Neuronal stem cell (in vitro differentiated cells): ENCODE data around the gene PTPRU.

Experiments
- DNase-seq: peaks from one replicate; pipeline ENCODE4 v3.0.0-alpha.2; 2013; ENCODE audit warnings: low spot score
- H2AFZ ChIP-seq: one replicate; pipeline ENCODE4 v1.6.1; 2013; ENCODE audit warnings: mild to moderate bottlenecking, low read length, inconsistent platforms
- H2AK5ac ChIP-seq: 2 replicates; pipeline ENCODE4 v1.6.1; 2013; ENCODE audit warnings: low read depth, mild to moderate bottlenecking, inconsistent platforms, low read length, moderate library complexity, mixed read lengths
- H2BK120ac ChIP-seq: 2 replicates; pipeline ENCODE4 v1.6.1; 2013; ENCODE audit warnings: low read depth, mild to moderate bottlenecking, inconsistent platforms, low read length, moderate library complexity, mixed read lengths
- H2BK12ac ChIP-seq: one replicate; pipeline ENCODE4 v1.6.1; 2013; ENCODE audit warnings: low read length, inconsistent platforms
- H2BK15ac ChIP-seq: 2 replicates; pipeline ENCODE4 v1.6.1; 2013; ENCODE audit warnings: mild to moderate bottlenecking, low read length, inconsistent platforms, mixed read lengths
- H2BK5ac ChIP-seq: one replicate; pipeline ENCODE4 v1.6.1; 2013; ENCODE audit warnings: inconsistent platforms, mild to moderate bottlenecking, low read length, moderate library complexity
- H3K14ac ChIP-seq: one replicate; pipeline ENCODE4 v1.6.1; 2013; ENCODE audit warnings: low read length, inconsistent platforms
- H3K18ac ChIP-seq: 2 replicates; pipeline ENCODE4 v1.6.1; 2013; ENCODE audit warnings: low read length, inconsistent platforms
- H3K23ac ChIP-seq: 2 replicates; pipeline ENCODE4 v1.6.1; 2013; ENCODE audit warnings: low read depth, mild to moderate bottlenecking, mixed read lengths, low read length, inconsistent platforms; ENCODE audit not compliant: poor library complexity
- H3K27ac ChIP-seq: replicated peaks from 3 replicates; pipeline ENCODE4 v1.5.1; 2013; ENCODE audit warnings: low read length, inconsistent platforms
- H3K27me3 ChIP-seq, 3 experiments: 2 replicates each; pipeline ENCODE4 v1.6.1; 2013; ENCODE audit warnings: low read length in 3 of 3, mild to moderate bottlenecking in 2 of 3, inconsistent platforms in 1 of 3, low read depth in 1 of 3, mixed read lengths in 1 of 3, moderate library complexity in 1 of 3; ENCODE audit not compliant: control insufficient read depth in 3 of 3, insufficient read depth in 3 of 3
- H3K36me3 ChIP-seq, 2 donors: replicated peaks in 1 of 2; 2 replicates each; pipeline ENCODE4 v1.6.1; 2013; ENCODE audit warnings: low read length in 2 of 2; ENCODE audit not compliant: control insufficient read depth in 2 of 2, insufficient read depth in 2 of 2
- H3K4ac ChIP-seq: 2 replicates; pipeline ENCODE4 v1.6.1; 2013; ENCODE audit warnings: inconsistent platforms, mild to moderate bottlenecking, low read length, moderate library complexity
- H3K4me1 ChIP-seq, 2 donors: 1 replicate in 1 of 2; 2 replicates in 1 of 2; pipeline ENCODE4 v1.6.1; 2013; ENCODE audit warnings: low read length in 2 of 2, low read depth in 1 of 2; ENCODE audit not compliant: control insufficient read depth in 2 of 2, insufficient read depth in 1 of 2
- H3K4me2 ChIP-seq: one replicate; pipeline ENCODE4 v1.6.1; 2013; ENCODE audit warnings: mild to moderate bottlenecking, low read length, inconsistent platforms; ENCODE audit not compliant: insufficient read depth, poor library complexity, severe bottlenecking
- H3K4me3 ChIP-seq, 2 donors: 2 replicates each; pipeline ENCODE4 v1.5.1; 2013; ENCODE audit warnings: low read length in 2 of 2, mild to moderate bottlenecking in 2 of 2, inconsistent platforms in 1 of 2, moderate library complexity in 1 of 2
- H3K79me1 ChIP-seq: one replicate; pipeline ENCODE4 v1.6.1; 2013; ENCODE audit warnings: low read depth, mild to moderate bottlenecking, inconsistent platforms, low read length, moderate library complexity
- H3K9ac ChIP-seq: one replicate; pipeline ENCODE4 v1.6.1; 2013; ENCODE audit warnings: mild to moderate bottlenecking, low read depth, low read length, inconsistent platforms; ENCODE audit not compliant: poor library complexity
- H3K9me3 ChIP-seq, 2 donors: replicated peaks in 1 of 2; 2 replicates each; pipeline versions ENCODE3 to v1.6.1; 2013; ENCODE audit warnings: low read length in 2 of 2, mild to moderate bottlenecking in 2 of 2, inconsistent platforms in 1 of 2, low read depth in 1 of 2, mixed read lengths in 1 of 2, moderate library complexity in 1 of 2; ENCODE audit not compliant: control insufficient read depth in 2 of 2, insufficient read depth in 1 of 2
- H4K8ac ChIP-seq: one replicate; pipeline ENCODE4 v1.6.1; 2013; ENCODE audit warnings: low read depth, mild to moderate bottlenecking, inconsistent platforms, low read length, moderate library complexity
- H4K91ac ChIP-seq: one replicate; pipeline ENCODE4 v1.6.1; 2013; ENCODE audit warnings: low read length, low read depth, mild to moderate bottlenecking, inconsistent platforms; ENCODE audit not compliant: poor library complexity
- WGBS, 2 donors: extraction: QIAGEN DNeasy Blood & Tissue Kit; methylation state at CpG; one replicate each; pipeline ENCODE4 v1.1.7; 2013; ENCODE audit warnings: missing lambda C conversion rate in 2 of 2, mixed read lengths in 1 of 2; ENCODE audit not compliant: insufficient read length in 2 of 2, insufficient replicate concordance in 1 of 2; ENCODE audit errors: extremely low coverage in 2 of 2; 5-methylcytosine and 5-hydroxymethylcytosine counted together

The PTPRU gene

DNA sequence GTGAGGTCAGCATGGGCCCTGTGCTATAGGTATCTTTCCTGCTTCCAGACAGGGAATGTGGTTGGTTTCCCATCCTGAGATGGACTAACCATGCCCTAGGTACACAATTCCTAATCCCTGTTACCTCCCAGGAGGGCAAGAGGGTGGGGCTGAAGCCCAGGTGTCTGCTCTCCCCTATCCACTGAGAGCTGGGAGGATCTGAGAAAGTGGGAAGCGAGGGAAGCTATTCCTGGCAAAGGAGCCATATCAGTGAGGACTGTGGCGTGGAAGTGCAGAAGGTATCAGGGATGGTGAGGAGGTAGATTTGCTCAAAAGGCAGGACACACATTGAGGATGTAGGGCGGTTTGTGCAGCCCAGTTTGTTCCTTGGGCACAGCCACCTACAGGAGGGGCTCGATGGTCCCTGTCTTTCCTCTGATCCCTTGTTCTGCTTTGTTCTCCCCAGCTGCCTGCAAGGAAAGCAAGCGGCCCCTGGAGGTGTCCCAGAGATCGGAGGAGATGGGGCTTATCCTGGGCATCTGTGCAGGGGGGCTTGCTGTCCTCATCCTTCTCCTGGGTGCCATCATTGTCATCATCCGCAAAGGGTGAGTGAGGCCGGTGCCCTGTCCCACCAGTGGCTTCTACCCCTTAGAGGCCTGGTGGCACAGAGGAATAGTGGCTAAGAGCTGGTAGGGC, 48.1 kb downstream of the PTPRU start:
- H3K9ac ChIP-seq = no peak overlapping the region
- no peak overlapping the region for H2BK12ac ChIP-seq
- H3K4me1 ChIP-seq = peaks cover 0 to 24% of the 10 kb centered on the region in 2 donors
- no peak overlapping the region for H3K4ac ChIP-seq
- H3K36me3 ChIP-seq = peaks cover 0 to 1% of the 10 kb centered on the region in 2 donors
- H2AK5ac ChIP-seq = peak overlapping the region; percentile 79
- H4K91ac ChIP-seq = no peak overlapping the region
- H2BK5ac ChIP-seq = no peak overlapping the region
- no peaks in the 10 kb centered on the region for H3K79me1 ChIP-seq
- peak overlapping the region in 1 of 2 donors; percentile 29 for H3K4me3 ChIP-seq
- no peak overlapping the region for H3K23ac ChIP-seq
- H3K18ac ChIP-seq = peak overlapping the region; percentile 89
- WGBS, 2 donors = no CpG with 5 or more reads among the region's 8 CpGs
- H4K8ac ChIP-seq = peak overlapping the region; percentile 53
- no peak overlapping the region for H2AFZ ChIP-seq
- DNase-seq = no peak
- H3K9me3 ChIP-seq = no peaks in the 10 kb centered on the region
- H3K4me2 ChIP-seq = peak overlapping the region; percentile 75
- H2BK120ac ChIP-seq = no peak overlapping the region
- no peaks in the 10 kb centered on the region for H3K27me3 ChIP-seq
- H2BK15ac ChIP-seq = no peak overlapping the region
- no peak overlapping the region for H3K14ac ChIP-seq
- H3K27ac ChIP-seq = no peak overlapping the region

DNA sequence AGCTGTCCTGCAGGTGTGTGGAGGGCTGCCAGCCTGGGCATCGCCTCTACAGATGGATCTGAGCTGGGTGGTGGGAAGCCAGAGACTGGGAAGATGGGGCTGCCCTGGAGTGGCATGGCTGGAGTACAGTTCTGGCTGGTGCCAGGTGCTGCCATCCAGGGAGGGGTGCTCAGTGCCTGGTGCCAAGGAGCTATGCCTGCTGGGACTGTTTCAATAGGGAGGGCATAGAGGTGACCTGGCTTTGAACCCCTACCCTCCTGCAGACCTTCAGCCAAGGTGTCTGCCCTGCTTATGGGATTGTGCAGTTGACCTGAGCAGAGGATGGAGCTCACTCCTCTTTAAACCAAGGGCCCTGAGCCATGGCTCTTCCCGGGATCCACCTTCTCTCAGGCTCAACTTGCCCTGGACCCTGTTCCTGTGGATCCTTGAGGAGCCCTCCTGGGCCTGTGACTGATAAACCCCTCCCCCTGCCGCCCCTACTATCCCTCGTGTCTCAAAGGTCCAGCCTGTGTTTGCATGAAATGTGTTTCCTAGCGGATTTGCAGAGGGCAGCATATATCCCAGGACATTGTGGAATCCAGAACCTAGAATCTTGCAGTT, 48.7 kb downstream of the PTPRU start:
- no peak overlapping the region for H3K14ac ChIP-seq
- no peak overlapping the region for H3K23ac ChIP-seq
- no peak overlapping the region for H4K91ac ChIP-seq
- H3K36me3 ChIP-seq = peaks cover 0 to 6% of the 10 kb centered on the region in 2 donors
- H2BK5ac ChIP-seq = peak overlapping the region; percentile 31
- peak overlapping the region; percentile 16 for H2BK15ac ChIP-seq
- H2BK12ac ChIP-seq = no peak overlapping the region
- H2AFZ ChIP-seq = no peak overlapping the region
- H3K4me2 ChIP-seq = no peak overlapping the region
- DNase-seq = no peak
- no peak overlapping the region for H2BK120ac ChIP-seq
- H3K4ac ChIP-seq = no peak overlapping the region
- no peak overlapping the region for H3K18ac ChIP-seq
- H3K9me3 ChIP-seq = no peaks in the 10 kb centered on the region
- no peaks in the 10 kb centered on the region for H3K27me3 ChIP-seq
- H2AK5ac ChIP-seq = peak overlapping the region; percentile 79
- H3K79me1 ChIP-seq = no peaks in the 10 kb centered on the region
- H4K8ac ChIP-seq = no peak overlapping the region
- no peak overlapping the region for H3K4me3 ChIP-seq
- no peak overlapping the region for H3K27ac ChIP-seq
- WGBS, 2 donors = no CpG with 5 or more reads among the region's 5 CpGs
- peaks cover 0 to 22% of the 10 kb centered on the region in 2 donors for H3K4me1 ChIP-seq
- no peak overlapping the region for H3K9ac ChIP-seq

DNA sequence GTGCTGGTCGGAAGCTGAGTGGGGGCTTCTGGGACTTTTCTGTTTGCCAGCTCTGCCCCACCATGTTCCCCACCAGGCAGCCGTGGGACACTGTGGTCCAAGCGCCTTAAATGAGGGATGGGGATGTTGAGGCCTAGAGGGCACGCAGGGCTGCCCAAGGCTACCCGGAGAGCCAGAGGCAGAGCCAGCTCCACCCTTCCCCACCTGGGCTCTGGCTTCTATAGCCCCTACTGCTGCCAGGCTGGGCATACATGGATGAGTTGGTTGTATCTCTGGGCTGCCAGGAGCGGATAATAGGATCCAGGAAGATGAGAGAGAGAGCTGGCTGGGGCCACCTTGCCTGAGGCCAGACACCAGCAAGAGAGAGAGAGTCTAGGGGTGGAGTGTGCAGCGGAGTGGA, 49.4 kb downstream of the PTPRU start:
- peak overlapping the region; percentile 30 for H2BK15ac ChIP-seq
- no peak overlapping the region for H2BK5ac ChIP-seq
- no CpG with 5 or more reads among the region's 7 CpGs for WGBS, 2 donors
- no peak overlapping the region for H2AFZ ChIP-seq
- no peak overlapping the region for H3K4ac ChIP-seq
- H3K27ac ChIP-seq = no peak overlapping the region
- no peak overlapping the region for H4K91ac ChIP-seq
- H3K4me3 ChIP-seq = no peak overlapping the region
- no peak overlapping the region for H3K18ac ChIP-seq
- H3K9me3 ChIP-seq = no peaks in the 10 kb centered on the region
- no peaks in the 10 kb centered on the region for H3K27me3 ChIP-seq
- no peak overlapping the region for H3K4me2 ChIP-seq
- H3K79me1 ChIP-seq = no peaks in the 10 kb centered on the region
- peaks cover 0 to 22% of the 10 kb centered on the region in 2 donors for H3K4me1 ChIP-seq
- H4K8ac ChIP-seq = no peak overlapping the region
- H3K36me3 ChIP-seq = peaks cover 0 to 6% of the 10 kb centered on the region in 2 donors
- H2BK120ac ChIP-seq = no peak overlapping the region
- peak overlapping the region; percentile 25 for H3K23ac ChIP-seq
- no peak overlapping the region for H3K9ac ChIP-seq
- no peak for DNase-seq
- no peak overlapping the region for H2BK12ac ChIP-seq
- H3K14ac ChIP-seq = no peak overlapping the region
- peak overlapping the region; percentile 30 for H2AK5ac ChIP-seq

DNA sequence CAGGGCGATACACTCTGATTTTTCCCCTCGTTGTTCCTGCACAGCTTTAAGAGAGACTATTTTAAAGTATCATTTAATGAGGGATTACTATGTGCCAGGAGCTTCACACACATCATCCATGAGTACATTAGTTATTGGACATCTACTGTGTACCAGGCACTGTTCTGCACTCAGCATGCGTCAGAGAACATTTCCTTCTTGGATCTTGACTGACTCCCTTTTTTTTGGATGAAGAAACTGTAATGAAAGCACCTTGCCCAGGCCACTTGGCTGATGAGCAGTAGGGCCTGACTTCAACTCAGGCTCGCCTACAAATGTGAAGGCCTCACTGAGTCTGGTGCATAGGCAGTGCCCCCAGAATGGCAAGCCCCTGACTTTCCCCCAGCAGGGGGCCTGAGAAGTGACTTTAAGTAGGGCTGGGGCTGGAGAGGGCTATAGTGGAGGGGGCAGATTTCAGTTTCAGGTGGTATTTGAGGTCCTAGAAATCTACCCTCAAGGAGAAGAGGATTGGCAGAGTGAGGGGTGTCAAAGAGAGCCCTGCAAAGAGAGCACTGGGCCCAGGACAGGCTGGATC, 50.0 kb downstream of the PTPRU start:
- no peaks in the 10 kb centered on the region for H3K9me3 ChIP-seq
- no peak overlapping the region for H2AFZ ChIP-seq
- H4K91ac ChIP-seq = no peak overlapping the region
- no peak overlapping the region for H3K23ac ChIP-seq
- H3K36me3 ChIP-seq = peaks cover 0 to 6% of the 10 kb centered on the region in 2 donors
- H3K4me2 ChIP-seq = no peak overlapping the region
- no CpG with 5 or more reads among the region's 4 CpGs for WGBS, 2 donors
- peaks cover 0 to 20% of the 10 kb centered on the region in 2 donors for H3K4me1 ChIP-seq
- H2BK120ac ChIP-seq = no peak overlapping the region
- DNase-seq = no peak
- no peak overlapping the region for H4K8ac ChIP-seq
- H3K4me3 ChIP-seq = no peak overlapping the region
- H3K18ac ChIP-seq = no peak overlapping the region
- no peaks in the 10 kb centered on the region for H3K79me1 ChIP-seq
- no peak overlapping the region for H3K4ac ChIP-seq
- no peak overlapping the region for H3K14ac ChIP-seq
- no peaks in the 10 kb centered on the region for H3K27me3 ChIP-seq
- no peak overlapping the region for H3K9ac ChIP-seq
- H2BK15ac ChIP-seq = no peak overlapping the region
- H3K27ac ChIP-seq = no peak overlapping the region
- H2BK5ac ChIP-seq = peak overlapping the region; percentile 19
- H2AK5ac ChIP-seq = no peak overlapping the region
- H2BK12ac ChIP-seq = no peak overlapping the region
